GM12872 (cell line): ENCODE results near the gene LRP1B.

Source experiments
- TF ChIP-seq, protein P1 (sequence below): IDR thresholded peaks from 3 replicates; pipeline ENCODE4 v1.5.1; 2011; ENCODE audit warnings: low read depth, mild to moderate bottlenecking, low read length, moderate library complexity; ENCODE audit not compliant: insufficient read depth

LRP1B gene

DNA sequence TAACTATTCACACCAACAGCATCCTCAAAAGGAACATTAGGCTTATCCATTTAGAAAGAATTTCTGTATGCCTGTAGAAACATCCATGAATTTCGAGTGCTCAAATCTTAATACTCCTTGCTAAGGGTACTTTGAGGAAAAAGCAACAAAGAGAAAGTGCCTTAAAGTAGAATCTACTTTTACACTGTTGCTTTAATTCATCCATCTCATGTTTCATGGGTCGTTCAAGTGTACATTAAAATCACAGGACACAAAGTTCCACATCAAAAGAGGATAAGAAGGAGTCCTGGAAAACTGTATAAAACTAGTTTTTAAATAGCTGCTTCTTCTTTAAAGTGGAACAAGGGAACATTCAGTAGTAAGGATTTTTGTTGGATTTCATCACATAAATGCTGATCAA is 54.5 kb downstream of the LRP1B start:
- TF ChIP-seq, protein P1, sequence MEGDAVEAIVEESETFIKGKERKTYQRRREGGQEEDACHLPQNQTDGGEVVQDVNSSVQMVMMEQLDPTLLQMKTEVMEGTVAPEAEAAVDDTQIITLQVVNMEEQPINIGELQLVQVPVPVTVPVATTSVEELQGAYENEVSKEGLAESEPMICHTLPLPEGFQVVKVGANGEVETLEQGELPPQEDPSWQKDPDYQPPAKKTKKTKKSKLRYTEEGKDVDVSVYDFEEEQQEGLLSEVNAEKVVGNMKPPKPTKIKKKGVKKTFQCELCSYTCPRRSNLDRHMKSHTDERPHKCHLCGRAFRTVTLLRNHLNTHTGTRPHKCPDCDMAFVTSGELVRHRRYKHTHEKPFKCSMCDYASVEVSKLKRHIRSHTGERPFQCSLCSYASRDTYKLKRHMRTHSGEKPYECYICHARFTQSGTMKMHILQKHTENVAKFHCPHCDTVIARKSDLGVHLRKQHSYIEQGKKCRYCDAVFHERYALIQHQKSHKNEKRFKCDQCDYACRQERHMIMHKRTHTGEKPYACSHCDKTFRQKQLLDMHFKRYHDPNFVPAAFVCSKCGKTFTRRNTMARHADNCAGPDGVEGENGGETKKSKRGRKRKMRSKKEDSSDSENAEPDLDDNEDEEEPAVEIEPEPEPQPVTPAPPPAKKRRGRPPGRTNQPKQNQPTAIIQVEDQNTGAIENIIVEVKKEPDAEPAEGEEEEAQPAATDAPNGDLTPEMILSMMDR: no peak

DNA sequence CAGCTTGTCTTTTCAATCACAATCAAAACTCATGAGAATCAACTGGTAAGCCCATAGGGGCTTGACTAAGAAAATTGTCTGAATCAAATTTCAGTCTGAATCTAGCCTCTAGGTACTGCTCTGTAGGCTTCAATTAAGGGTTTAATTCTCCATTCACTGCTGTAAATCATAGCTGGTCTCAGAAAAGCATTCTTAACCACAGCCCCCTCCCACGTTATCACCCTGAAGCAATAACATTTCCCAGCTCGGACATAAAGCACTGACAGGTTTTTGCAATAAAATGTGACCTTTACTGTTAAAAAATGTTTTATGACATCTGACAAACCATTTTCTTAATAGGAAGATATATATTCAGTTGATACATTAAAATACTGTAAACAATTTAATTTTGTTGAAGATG is 55.0 kb downstream of the LRP1B start:
- TF ChIP-seq, protein P1: no peak

DNA sequence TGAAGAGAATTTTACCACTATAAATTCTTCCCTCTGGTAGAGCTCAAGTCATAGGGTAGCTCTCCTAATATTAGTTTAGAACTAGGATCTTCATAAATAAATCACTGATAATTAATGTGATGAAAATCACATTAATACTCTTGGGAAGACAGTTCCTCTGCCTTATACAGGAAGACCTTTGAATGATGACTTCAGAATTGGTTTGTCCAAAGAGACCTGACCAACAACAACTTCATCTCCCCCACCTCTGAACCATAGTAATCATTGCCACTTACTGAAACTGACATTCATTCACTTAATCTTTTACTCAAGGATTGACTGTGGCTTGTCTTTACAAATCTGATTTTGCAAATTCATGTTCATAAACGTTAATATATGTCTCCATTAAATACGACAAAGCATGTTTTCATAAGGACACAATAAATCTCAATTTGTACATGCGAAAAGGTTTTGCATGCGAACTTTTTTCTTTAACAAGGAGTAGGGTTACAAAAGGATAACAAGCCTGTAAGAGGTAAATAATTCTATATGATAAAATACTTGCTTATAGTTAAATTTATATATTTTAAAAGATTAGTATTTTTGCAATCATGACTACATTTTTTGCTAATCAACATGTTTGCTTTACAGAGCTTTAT is 61.4 kb downstream of the LRP1B start:
- TF ChIP-seq, protein P1: no peak

DNA sequence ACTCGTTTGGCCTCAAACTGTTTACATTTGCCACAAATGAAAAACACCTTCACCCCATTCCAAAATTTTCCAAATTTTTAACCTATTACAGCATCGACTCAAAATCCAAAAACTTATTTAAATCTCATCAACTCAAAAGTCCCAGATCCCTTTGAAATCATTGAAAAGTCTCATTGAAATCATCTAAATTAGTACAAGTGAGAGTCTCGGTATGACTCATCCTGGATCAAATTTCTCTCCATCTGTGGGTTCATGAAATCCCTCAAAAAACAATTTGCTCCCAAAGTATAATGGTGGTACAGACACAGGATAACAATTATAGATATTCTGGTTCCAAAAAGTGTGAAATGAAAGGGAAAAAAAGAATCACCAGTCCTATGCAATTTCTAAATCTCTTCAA is 65.1 kb downstream of the LRP1B start:
- TF ChIP-seq, protein P1: no peak

DNA sequence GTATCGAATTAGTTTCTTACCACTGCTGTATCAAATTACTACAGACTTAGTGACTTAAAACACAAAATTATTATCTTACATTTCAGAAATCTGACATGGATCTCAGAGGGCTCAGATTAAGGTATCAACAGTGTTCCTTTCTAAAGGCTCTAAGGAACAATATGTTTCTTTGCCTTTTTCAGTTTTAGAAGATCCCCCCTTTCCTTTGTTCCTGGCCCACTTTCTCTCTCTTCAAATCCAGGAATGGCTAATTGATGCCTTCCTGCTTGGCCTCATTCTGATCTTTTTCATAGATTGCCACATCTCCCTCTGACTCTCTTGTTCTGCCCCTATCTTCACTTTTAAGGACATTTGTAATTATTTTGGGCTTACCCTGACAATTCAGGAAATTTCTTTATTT is 65.7 kb downstream of the LRP1B start:
- TF ChIP-seq, protein P1: no peak

DNA sequence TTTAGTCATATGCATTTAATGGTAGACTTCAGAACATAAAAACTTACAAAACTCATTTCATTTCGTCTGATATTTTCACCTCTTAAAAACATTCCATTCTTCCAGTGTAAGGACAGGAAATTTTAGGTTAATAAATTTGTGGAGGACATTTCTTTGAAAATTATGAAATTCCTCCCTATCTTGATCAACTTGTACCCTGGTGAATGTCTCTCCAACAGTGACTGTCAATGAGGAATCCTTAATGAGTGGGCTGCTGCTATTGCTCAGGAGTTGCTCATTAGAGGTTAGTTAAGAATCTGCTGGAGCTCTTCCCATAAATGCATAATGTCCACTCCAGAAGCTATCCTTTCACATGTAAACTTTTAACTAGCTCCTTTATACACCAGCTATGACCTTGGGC is 69.1 kb downstream of the LRP1B start:
- TF ChIP-seq, protein P1: no peak

DNA sequence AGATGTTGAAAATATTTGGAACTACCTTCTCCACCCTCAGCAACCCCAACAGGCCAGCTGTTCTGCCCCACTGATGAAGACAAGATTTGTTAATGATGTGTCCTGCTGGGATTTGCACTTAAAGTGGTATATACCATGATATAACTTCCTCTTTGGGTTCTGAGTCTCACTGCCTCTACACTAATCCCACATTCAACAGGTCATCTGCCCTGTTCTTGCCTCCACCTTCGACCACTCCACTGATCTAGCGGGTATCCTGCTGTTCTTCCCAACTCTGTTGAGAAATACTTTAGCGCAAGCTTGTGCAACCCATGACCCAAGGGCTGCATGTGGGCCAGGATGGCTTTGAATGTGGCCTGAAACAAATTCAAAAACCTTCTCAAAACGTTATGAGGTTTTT is 72.7 kb downstream of the LRP1B start:
- TF ChIP-seq, protein P1: no peak
